IPS DF 4.7 (cell line): Measurements from ENCODE around the gene TUBGCP3.

Experiments
- DNase-seq: peaks from one replicate; pipeline ENCODE4 v3.0.0-alpha.2; 2013; ENCODE audit warnings: low spot score; ENCODE audit errors: extremely low read depth

The TUBGCP3 gene

GRCh38 chr13:112443191-112443994 lies 144.6 kb downstream of the TUBGCP3 start:
- peak; percentile 14 for DNase-seq

DNA sequence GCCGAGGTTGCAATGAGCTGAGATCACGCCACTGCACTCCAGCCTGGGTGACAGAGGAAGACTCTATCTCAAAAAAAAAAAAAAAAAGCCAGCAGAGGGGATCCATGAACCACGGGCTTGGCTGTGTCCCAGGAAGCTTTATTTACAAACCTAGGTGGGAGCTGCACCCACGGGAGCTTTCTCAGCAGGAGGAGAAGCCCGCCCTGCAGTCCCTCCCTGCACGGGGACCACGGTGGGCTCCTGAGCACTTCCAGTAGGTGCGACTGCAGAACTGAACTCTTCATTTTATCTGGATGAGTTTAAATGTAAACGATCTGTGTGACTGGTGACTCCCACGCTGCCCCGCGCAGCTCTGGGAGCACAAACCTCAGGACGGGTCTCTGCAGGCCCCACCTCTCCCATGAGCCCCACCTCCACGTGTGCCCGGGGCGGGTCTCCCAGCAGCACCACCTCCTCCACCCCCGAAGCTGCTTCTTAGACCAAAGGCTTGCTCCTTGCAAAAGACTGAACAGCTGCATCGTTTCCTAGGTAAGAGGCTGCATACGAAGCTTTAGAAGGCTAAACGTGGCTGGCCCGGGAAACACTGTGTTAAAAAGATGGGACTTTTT lies 145.4 kb downstream of the TUBGCP3 start:
- no peak for DNase-seq

- DNase-seq = no peak
These were observed 146.1 kb downstream of the TUBGCP3 start for GRCh38 chr13:112441779-112442310.

DNA sequence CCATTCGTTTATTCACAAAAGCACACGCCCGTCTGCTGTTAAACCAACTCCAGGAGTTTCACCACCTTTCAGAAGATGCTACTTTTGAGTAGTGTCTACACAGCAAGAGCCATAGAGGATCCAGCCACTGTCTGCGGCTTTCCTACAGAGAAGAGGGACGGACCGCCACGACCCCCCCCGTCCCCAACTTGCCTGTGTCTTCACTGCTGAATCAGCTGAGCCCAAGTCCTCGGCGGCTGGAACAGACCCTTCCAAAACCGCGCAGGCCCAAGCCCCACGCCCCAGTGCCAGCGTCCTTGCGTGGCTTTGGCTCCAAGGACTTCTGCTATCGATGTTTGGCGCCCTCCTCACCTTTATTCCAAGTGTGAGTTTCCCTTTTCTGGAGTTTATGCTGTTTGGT lies 146.7 kb downstream of the TUBGCP3 start:
- no peak for DNase-seq

DNA sequence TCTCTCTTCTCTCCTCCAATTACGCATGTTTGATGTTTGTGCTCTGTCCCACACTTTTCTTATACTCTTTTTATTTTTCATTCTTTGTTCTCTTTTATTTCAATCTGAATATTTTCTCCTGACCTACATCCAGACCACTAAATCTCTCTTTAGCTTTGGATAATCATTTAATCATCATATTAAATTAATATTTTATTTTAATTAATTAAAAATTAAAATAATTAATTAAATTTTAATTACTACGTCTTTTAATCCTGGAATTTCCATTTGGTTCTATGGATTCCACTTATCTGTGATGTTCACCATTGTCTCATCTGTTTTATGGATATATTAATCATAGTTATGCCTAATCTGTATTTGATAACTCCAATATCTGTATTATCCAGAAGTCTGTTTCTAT lies 149.4 kb downstream of the TUBGCP3 start:
- no peak for DNase-seq

- no peak for DNase-seq
These were observed 149.9 kb downstream of the TUBGCP3 start for GRCh38 chr13:112438094-112438493.

- no peak for DNase-seq
These were observed 152.0 kb downstream of the TUBGCP3 start for GRCh38 chr13:112435973-112436372.
